Mesendoderm (in vitro differentiated cells): Measurements from ENCODE around the gene SMIM20.

Source experiments
- DNase-seq: peaks from one replicate; pipeline ENCODE4 v3.0.0; 2013
- H2AK5ac ChIP-seq: 2 replicates; pipeline ENCODE4 v1.6.1; 2013; ENCODE audit warnings: low read length, inconsistent platforms
- H2BK120ac ChIP-seq: 2 replicates; pipeline ENCODE4 v1.6.1; 2013; ENCODE audit warnings: low read depth, mild to moderate bottlenecking, low read length, moderate library complexity, mixed read lengths
- H2BK15ac ChIP-seq: replicated peaks from 2 replicates; pipeline ENCODE4 v1.6.1; 2013; ENCODE audit warnings: low read depth, mild to moderate bottlenecking, moderate library complexity
- H2BK5ac ChIP-seq: 2 replicates; pipeline ENCODE4 v1.6.1; 2013; ENCODE audit warnings: low read length, inconsistent platforms
- H3K18ac ChIP-seq: 2 replicates; pipeline ENCODE4 v1.6.1; 2013; ENCODE audit warnings: mild to moderate bottlenecking, low read length, mixed read lengths
- H3K23ac ChIP-seq: one replicate; pipeline ENCODE4 v1.6.1; 2013; ENCODE audit warnings: low read length
- H3K27ac ChIP-seq: 2 replicates; pipeline ENCODE4 v1.5.1; 2013; ENCODE audit warnings: low read depth, mild to moderate bottlenecking, inconsistent platforms, low read length, moderate library complexity
- H3K27me3 ChIP-seq: 2 replicates; pipeline ENCODE4 v1.6.1; 2013; ENCODE audit warnings: low read length, control low read depth, mild to moderate bottlenecking, inconsistent platforms; ENCODE audit not compliant: insufficient read depth, poor library complexity
- H3K36me3 ChIP-seq: 2 replicates; pipeline ENCODE4 v1.6.1; 2013; ENCODE audit warnings: low read length, inconsistent platforms; ENCODE audit not compliant: control insufficient read depth, insufficient read depth
- H3K4ac ChIP-seq: one replicate; pipeline ENCODE4 v1.6.1; 2013; ENCODE audit warnings: low read depth, mild to moderate bottlenecking, low read length, moderate library complexity
- H3K4me1 ChIP-seq: 2 replicates; pipeline ENCODE4 v1.6.1; 2013; ENCODE audit warnings: low read depth, low read length, inconsistent platforms; ENCODE audit not compliant: control insufficient read depth
- H3K4me2 ChIP-seq: 2 replicates; pipeline ENCODE4 v1.6.1; 2013; ENCODE audit warnings: low read length
- H3K4me3 ChIP-seq: 2 replicates; pipeline ENCODE4 v1.5.1; 2013; ENCODE audit warnings: mild to moderate bottlenecking, low read length
- H3K56ac ChIP-seq: one replicate; pipeline ENCODE4 v1.6.1; 2013; ENCODE audit warnings: low read length
- H3K79me1 ChIP-seq: 2 replicates; pipeline ENCODE4 v1.6.1; 2013; ENCODE audit warnings: low read length, inconsistent platforms
- H3K79me2 ChIP-seq: 2 replicates; pipeline ENCODE4 v1.6.1; 2013; ENCODE audit warnings: mild to moderate bottlenecking, low read length; ENCODE audit not compliant: control insufficient read depth, insufficient read depth
- H3K9ac ChIP-seq: 2 replicates; pipeline ENCODE4 v1.6.1; 2013; ENCODE audit warnings: low read length, inconsistent platforms
- H4K5ac ChIP-seq: one replicate; pipeline ENCODE4 v1.6.1; 2013; ENCODE audit warnings: low read length
- H4K8ac ChIP-seq: one replicate; pipeline ENCODE4 v1.6.1; 2013; ENCODE audit warnings: low read depth, mild to moderate bottlenecking, control low read depth, low read length, moderate library complexity
- WGBS: extraction: QIAGEN DNeasy Blood & Tissue Kit; methylation state at CpG from one replicate; pipeline ENCODE4 v1.1.7; 2013; ENCODE audit warnings: low lambda C conversion rate, missing lambda C conversion rate; ENCODE audit not compliant: insufficient coverage; ENCODE audit errors: extremely low coverage; 5-methylcytosine and 5-hydroxymethylcytosine counted together

Gene SMIM20

GRCh38 chr4:25969374-25970155 lies 55.5 kb downstream of the SMIM20 start:
- H3K27ac ChIP-seq: no peak overlapping the region
- H4K5ac ChIP-seq: no peak overlapping the region
- no peak overlapping the region for H3K4me3 ChIP-seq
- H3K36me3 ChIP-seq: no peaks in the 10 kb centered on the region
- H3K79me1 ChIP-seq: no peaks in the 10 kb centered on the region
- no peak overlapping the region for H3K18ac ChIP-seq
- no peak overlapping the region for H2AK5ac ChIP-seq
- no peak overlapping the region for H2BK120ac ChIP-seq
- no peak overlapping the region for H4K8ac ChIP-seq
- H2BK5ac ChIP-seq: no peak overlapping the region
- no peak for DNase-seq
- H3K4me1 ChIP-seq: peaks cover 2% of the 10 kb centered on the region
- no peak overlapping the region for H3K9ac ChIP-seq
- H3K23ac ChIP-seq: no peak overlapping the region
- no CpG with 5 or more reads among the region's 13 CpGs for WGBS
- H3K27me3 ChIP-seq: no peaks in the 10 kb centered on the region
- H3K4ac ChIP-seq: no peak overlapping the region
- H3K4me2 ChIP-seq: no peak overlapping the region
- no peak overlapping the region for H3K56ac ChIP-seq
- H2BK15ac ChIP-seq: no peak overlapping the region
- H3K79me2 ChIP-seq: no peaks in the 10 kb centered on the region

GRCh38 chr4:25970226-25970675 lies 56.2 kb downstream of the SMIM20 start:
- WGBS: no CpG with 5 or more reads among the region's 13 CpGs
- Histone ChIP-seq H3K4me2 (no peak overlapping the region), H2AK5ac (no peak overlapping the region), H3K79me2 (no peaks in the 10 kb centered on the region), H2BK15ac (no peak overlapping the region), H3K27ac (no peak overlapping the region), H3K27me3 (no peaks in the 10 kb centered on the region), H3K56ac (peak overlapping the region; percentile 5), H3K36me3 (no peaks in the 10 kb centered on the region), H3K18ac (no peak overlapping the region), H3K4me1 (peaks cover 2% of the 10 kb centered on the region), H2BK120ac (no peak overlapping the region), H3K23ac (no peak overlapping the region), H4K8ac (no peak overlapping the region), H3K79me1 (no peaks in the 10 kb centered on the region), H2BK5ac (no peak overlapping the region), H3K9ac (no peak overlapping the region), H3K4ac (no peak overlapping the region), H4K5ac (no peak overlapping the region), H3K4me3 (no peak overlapping the region)
- DNase-seq: peak; percentile 47

GRCh38 chr4:25970691-25971432 lies 56.8 kb downstream of the SMIM20 start:
- H3K23ac ChIP-seq: no peak overlapping the region
- H3K4me3 ChIP-seq: no peak overlapping the region
- H4K5ac ChIP-seq: no peak overlapping the region
- no peak overlapping the region for H2BK15ac ChIP-seq
- H2AK5ac ChIP-seq: peak overlapping the region; percentile 45
- no peak overlapping the region for H3K4ac ChIP-seq
- no peak overlapping the region for H3K18ac ChIP-seq
- H3K36me3 ChIP-seq: no peaks in the 10 kb centered on the region
- H3K79me1 ChIP-seq: no peaks in the 10 kb centered on the region
- no peak overlapping the region for H3K4me2 ChIP-seq
- H2BK5ac ChIP-seq: no peak overlapping the region
- H3K4me1 ChIP-seq: peaks cover 2% of the 10 kb centered on the region
- H3K9ac ChIP-seq: no peak overlapping the region
- no peak overlapping the region for H3K27ac ChIP-seq
- WGBS: no CpG with 5 or more reads among the region's 6 CpGs
- no peaks in the 10 kb centered on the region for H3K27me3 ChIP-seq
- peak overlapping the region; percentile 15 for H3K56ac ChIP-seq
- H2BK120ac ChIP-seq: no peak overlapping the region
- peak; percentile 66 for DNase-seq
- H4K8ac ChIP-seq: no peak overlapping the region
- no peaks in the 10 kb centered on the region for H3K79me2 ChIP-seq

GRCh38 chr4:25972366-25972765 lies 58.3 kb downstream of the SMIM20 start:
- Histone ChIP-seq H3K79me1 (no peaks in the 10 kb centered on the region), H3K27me3 (no peaks in the 10 kb centered on the region), H3K23ac (no peak overlapping the region), H3K56ac (no peak overlapping the region), H2BK120ac (no peak overlapping the region), H2BK15ac (no peak overlapping the region), H2AK5ac (no peak overlapping the region), H2BK5ac (no peak overlapping the region), H3K27ac (no peak overlapping the region), H3K9ac (no peak overlapping the region), H3K18ac (no peak overlapping the region), H3K36me3 (no peaks in the 10 kb centered on the region), H4K8ac (no peak overlapping the region), H3K4me1 (peaks cover 5% of the 10 kb centered on the region), H3K4me3 (no peak overlapping the region), H3K4ac (no peak overlapping the region), H3K79me2 (no peaks in the 10 kb centered on the region), H4K5ac (no peak overlapping the region), H3K4me2 (no peak overlapping the region)
- WGBS: no CpG with 5 or more reads among the region's 4 CpGs
- no peak for DNase-seq

GRCh38 chr4:25972984-25973745 lies 59.1 kb downstream of the SMIM20 start:
- H3K79me2 ChIP-seq: no peaks in the 10 kb centered on the region
- no peak overlapping the region for H4K5ac ChIP-seq
- H3K56ac ChIP-seq: no peak overlapping the region
- no peak overlapping the region for H2AK5ac ChIP-seq
- H3K18ac ChIP-seq: no peak overlapping the region
- no peak overlapping the region for H3K27ac ChIP-seq
- no peak overlapping the region for H3K4ac ChIP-seq
- no peak for DNase-seq
- H3K23ac ChIP-seq: no peak overlapping the region
- no peak overlapping the region for H3K4me2 ChIP-seq
- H3K4me1 ChIP-seq: peaks cover 6% of the 10 kb centered on the region
- H3K36me3 ChIP-seq: no peaks in the 10 kb centered on the region
- H2BK15ac ChIP-seq: no peak overlapping the region
- no peaks in the 10 kb centered on the region for H3K79me1 ChIP-seq
- no CpG with 5 or more reads among the region's 8 CpGs for WGBS
- no peak overlapping the region for H2BK5ac ChIP-seq
- no peaks in the 10 kb centered on the region for H3K27me3 ChIP-seq
- no peak overlapping the region for H3K4me3 ChIP-seq
- no peak overlapping the region for H4K8ac ChIP-seq
- no peak overlapping the region for H3K9ac ChIP-seq
- H2BK120ac ChIP-seq: no peak overlapping the region
